SJSA1 (cell line): ENCODE measurements around the gene ZNF598. TPM values are rescaled to one million over a fixed set of nuclear protein-coding genes. Genes with fewer than 3 reads are reported as not detected.

Source experiments
- DNase-seq, 2 experiments: peaks; one replicate each; pipeline ENCODE4 v3.0.0-alpha.2; 2015 to 2020; ENCODE audit warnings: low spot score in 2 of 2, low read depth in 1 of 2
- H3K27ac ChIP-seq: fragments of 250-450 bp; sonication (Bioruptor Pico); 2 replicates; pipeline ENCODE4 v1.5.1; 2020; ENCODE audit warnings: mild to moderate bottlenecking, moderate library complexity
- H3K27me3 ChIP-seq: fragments of 250-450 bp; sonication (Bioruptor Pico); replicated peaks from 2 replicates; pipeline ENCODE4 v1.5.1; 2020; ENCODE audit warnings: mild to moderate bottlenecking, moderate library complexity
- H3K36me3 ChIP-seq: fragments of 250-450 bp; sonication (Bioruptor Pico); 2 replicates; pipeline ENCODE4 v1.5.1; 2020; ENCODE audit warnings: mild to moderate bottlenecking
- H3K4me1 ChIP-seq: fragments of 250-450 bp; sonication (Bioruptor Pico); replicated peaks from 2 replicates; pipeline ENCODE4 v1.6.1; 2021; ENCODE audit warnings: mild to moderate bottlenecking
- H3K4me3 ChIP-seq: fragments of 250-450 bp; sonication (Bioruptor Pico); 2 replicates; pipeline ENCODE4 v1.5.1; 2020; ENCODE audit warnings: mild to moderate bottlenecking
- H3K9me3 ChIP-seq: fragments of 250-450 bp; sonication (Bioruptor Pico); replicated peaks from 2 replicates; pipeline ENCODE4 v1.5.1; 2020; ENCODE audit warnings: mild to moderate bottlenecking
- total RNA-seq: library from RNA; depleted of rRNA; stranded (reverse); fragments of >200 nt; shearing (Covaris generic); gene quantifications from 2 replicates; pipeline ENCODE4 v1.2.3, GENCODE V29; 2014; rRNA removed

The ZNF598 gene
- total RNA-seq: 13.5 and 20.4 TPM in 2 replicates

- H3K36me3 ChIP-seq: peaks cover 43% of the 10 kb centered on the region
- peak within 1 kb of the TSS; percentile 91 for H3K27ac ChIP-seq
- peaks cover 32% of the 10 kb centered on the region for H3K4me1 ChIP-seq
- peak within 1 kb of the TSS; percentile 100 for H3K4me3 ChIP-seq
- H3K27me3 ChIP-seq: no peaks in the 10 kb centered on the region
- H3K9me3 ChIP-seq: peaks cover 4% of the 10 kb centered on the region; the same call in 1 of the 2 replicates
- DNase-seq: peak; percentile 75 to 83
Measured at GRCh38 chr16:2009791-2010510, at the start of gene ZNF598. TSS of gene ZNF598 (minus strand) at chr16:2009821.

DNA sequence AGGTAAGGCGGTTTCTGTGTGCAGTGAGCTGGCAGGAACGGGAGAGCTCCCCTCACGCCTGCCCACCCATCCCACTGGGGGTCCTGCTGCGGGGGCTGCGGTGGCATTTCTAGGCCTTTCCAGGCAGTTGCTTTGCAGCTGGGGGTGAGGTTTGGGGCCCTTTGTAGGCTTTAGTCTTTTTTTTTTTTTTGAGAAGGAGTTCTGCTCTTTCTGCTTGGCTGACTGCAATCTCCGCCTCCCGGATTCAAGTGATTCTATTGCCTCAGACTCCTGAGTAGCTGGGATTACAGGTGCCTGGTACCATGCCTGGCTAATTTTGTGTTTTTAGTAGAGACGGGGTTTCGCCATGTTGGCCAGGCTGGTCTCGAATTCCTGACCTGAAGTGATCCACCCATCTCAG, 49.3 kb upstream of the ZNF598 start:
- no peak overlapping the region for H3K4me3 ChIP-seq

DNA sequence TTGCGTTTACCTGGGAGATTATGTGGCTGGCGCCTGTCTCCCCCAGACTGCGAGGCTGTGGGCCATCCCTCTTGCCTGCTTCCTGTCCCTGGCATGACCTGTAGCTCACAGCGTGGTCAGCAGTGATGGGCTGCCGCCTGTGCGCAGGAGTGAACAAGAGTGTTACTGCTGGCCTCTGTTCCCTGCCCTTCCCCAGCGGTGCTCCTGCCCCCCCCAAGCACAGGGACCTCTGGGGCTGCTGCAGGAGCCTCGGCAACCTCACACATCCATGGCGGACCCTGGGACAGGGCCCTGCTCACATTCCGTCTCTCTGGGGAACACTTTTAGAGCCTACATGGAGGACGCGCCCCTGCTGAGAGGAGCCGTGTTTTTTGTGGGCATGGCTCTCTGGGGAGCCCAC, 48.8 kb upstream of the ZNF598 start:
- H3K9me3 ChIP-seq: no peaks in the 10 kb centered on the region
- H3K27ac ChIP-seq: no peak overlapping the region
- no peak for DNase-seq
- no peak overlapping the region for H3K4me3 ChIP-seq
- no peaks in the 10 kb centered on the region for H3K27me3 ChIP-seq
- no peaks in the 10 kb centered on the region for H3K4me1 ChIP-seq
- H3K36me3 ChIP-seq: peaks cover 73% of the 10 kb centered on the region

More for the DNA sequence above, 49.3 kb upstream of the ZNF598 start:
- Histone ChIP-seq H3K36me3 (peaks cover 73% of the 10 kb centered on the region), H3K9me3 (no peaks in the 10 kb centered on the region), H3K4me1 (no peaks in the 10 kb centered on the region), H3K27me3 (no peaks in the 10 kb centered on the region), H3K27ac (no peak overlapping the region)
- no peak for DNase-seq

DNA sequence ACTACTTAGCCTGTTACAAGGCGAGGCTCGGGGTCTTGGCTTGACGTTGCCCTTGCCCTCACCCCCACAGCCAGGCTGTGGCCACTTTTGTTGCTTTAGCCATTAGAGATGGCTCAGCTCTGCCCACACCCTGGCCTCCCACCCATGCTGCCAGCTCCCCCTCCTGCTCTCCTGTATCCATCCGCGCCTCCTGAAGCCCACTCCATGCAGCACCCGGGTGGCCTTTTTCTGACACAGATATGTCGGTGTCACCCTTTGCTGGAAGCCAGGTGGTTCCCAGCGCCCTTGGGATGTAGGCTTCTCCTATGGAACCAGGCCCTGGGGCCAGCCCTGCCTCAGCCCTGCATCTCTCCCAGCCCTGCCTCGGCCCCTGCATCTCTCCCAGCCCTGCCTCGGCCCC, 47.8 kb upstream of the ZNF598 start:
- Histone ChIP-seq H3K4me3 (no peak overlapping the region), H3K4me1 (no peaks in the 10 kb centered on the region), H3K9me3 (no peaks in the 10 kb centered on the region), H3K27ac (no peak overlapping the region), H3K36me3 (peaks cover 73% of the 10 kb centered on the region), H3K27me3 (no peaks in the 10 kb centered on the region)
- DNase-seq: no peak

GRCh38 chr16:2056681-2057407, 47.2 kb upstream of the ZNF598 start:
- H3K4me3 ChIP-seq: no peak overlapping the region
- no peaks in the 10 kb centered on the region for H3K27me3 ChIP-seq
- no peak overlapping the region for H3K27ac ChIP-seq
- H3K4me1 ChIP-seq: no peaks in the 10 kb centered on the region
- peaks cover 73% of the 10 kb centered on the region for H3K36me3 ChIP-seq
- no peak for DNase-seq
- H3K9me3 ChIP-seq: no peaks in the 10 kb centered on the region

GRCh38 chr16:2056077-2056476, 46.5 kb upstream of the ZNF598 start:
- no peak for DNase-seq
- Histone ChIP-seq H3K36me3 (peaks cover 74% of the 10 kb centered on the region), H3K27me3 (no peaks in the 10 kb centered on the region)

DNA sequence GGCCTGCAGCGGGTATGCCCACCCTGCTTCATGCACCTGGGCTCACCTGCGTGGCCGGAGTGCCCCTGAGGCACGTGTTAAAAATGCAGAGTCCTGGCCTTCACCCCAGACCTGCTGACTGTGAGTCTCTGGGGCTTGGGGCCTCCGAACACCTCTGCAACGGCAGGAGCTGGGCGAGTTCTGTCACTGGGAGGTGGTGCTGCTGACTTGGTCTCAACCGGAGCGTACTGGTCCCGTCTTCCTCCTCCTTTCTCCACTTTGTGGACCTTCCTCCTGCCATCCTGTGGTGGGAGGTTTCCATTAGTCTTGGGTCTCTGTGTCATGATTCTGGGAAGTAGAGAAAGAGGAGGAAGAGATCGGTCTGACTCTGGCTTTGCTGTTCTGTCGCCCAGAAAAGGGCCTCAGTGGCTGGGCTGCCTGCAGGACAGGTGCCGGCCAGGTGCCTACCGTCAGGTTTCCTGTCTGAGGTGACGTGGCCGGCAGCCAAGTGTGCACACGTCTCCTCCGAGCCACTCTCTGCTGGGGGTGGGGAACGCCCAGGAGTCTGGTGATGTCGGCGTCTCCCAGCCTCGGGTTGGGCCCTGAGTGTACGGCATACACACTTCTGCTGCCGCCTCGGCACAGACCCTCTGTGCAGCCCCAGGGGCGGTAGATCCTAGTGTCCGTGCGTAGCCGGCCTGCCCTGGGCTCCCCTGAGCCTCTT, 45.1 kb upstream of the ZNF598 start:
- H3K4me1 ChIP-seq: no peaks in the 10 kb centered on the region
- no peaks in the 10 kb centered on the region for H3K27me3 ChIP-seq
- H3K27ac ChIP-seq: no peak overlapping the region
- no peak overlapping the region for H3K4me3 ChIP-seq
- H3K36me3 ChIP-seq: peaks cover 70% of the 10 kb centered on the region
- no peak for DNase-seq
- no peaks in the 10 kb centered on the region for H3K9me3 ChIP-seq

More at GRCh38 chr16:2056077-2056476, 46.5 kb upstream of the ZNF598 start:
- Histone ChIP-seq H3K27ac (no peak overlapping the region), H3K9me3 (no peaks in the 10 kb centered on the region), H3K4me1 (no peaks in the 10 kb centered on the region), H3K4me3 (no peak overlapping the region)

GRCh38 chr16:2053897-2054296, 44.3 kb upstream of the ZNF598 start:
- Histone ChIP-seq H3K4me1 (peaks cover 2% of the 10 kb centered on the region; the same call in 1 of the 2 replicates), H3K27me3 (no peaks in the 10 kb centered on the region), H3K36me3 (peaks cover 75% of the 10 kb centered on the region), H3K27ac (no peak overlapping the region), H3K4me3 (no peak overlapping the region), H3K9me3 (no peaks in the 10 kb centered on the region)
- DNase-seq: no peak

DNA sequence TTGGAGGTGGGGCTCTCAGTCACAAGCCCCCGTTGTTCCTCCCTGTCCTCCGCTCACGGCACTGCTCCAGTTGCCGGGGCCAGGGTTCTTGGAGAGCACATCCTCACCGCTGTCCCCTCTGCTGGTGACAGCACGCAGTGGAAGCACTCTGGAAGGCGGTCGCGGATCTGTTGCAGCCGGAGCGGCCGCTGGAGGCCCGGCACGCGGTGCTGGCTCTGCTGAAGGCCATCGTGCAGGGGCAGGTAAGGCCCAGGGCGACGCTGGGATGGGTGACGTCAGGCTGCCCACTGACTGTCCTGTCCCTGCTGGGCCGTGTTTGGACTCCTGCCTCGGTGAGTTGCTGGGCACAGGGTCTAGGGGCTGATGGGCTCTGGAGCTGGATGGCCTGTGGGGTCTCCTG, 43.6 kb upstream of the ZNF598 start:
- Histone ChIP-seq H3K36me3 (peaks cover 70% of the 10 kb centered on the region), H3K4me1 (peaks cover 8% of the 10 kb centered on the region), H3K9me3 (no peaks in the 10 kb centered on the region), H3K27ac (no peak overlapping the region), H3K4me3 (no peak overlapping the region), H3K27me3 (no peaks in the 10 kb centered on the region)
- DNase-seq: no peak

DNA sequence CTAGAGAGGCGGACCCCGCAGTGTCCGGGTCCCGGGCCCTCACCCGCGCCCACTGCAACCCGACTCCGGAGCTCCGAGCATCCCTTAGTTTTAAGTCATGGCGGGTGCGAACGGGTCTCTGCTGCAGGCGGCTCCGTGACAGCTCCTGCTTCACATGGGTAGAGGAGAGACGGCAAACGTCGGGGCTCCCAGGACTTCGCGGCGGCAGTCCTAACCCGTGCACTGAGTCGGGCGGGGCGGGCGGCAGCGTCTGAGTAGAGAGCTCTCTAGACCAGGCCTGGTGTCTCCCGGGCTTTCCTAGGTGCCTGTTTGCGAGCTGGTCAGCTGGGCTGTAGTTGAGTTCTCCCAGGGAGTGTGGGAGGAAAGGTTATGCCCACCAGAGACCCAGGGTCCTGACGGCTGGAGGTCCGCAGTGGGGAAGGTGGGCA, 38.5 kb upstream of the ZNF598 start:
- H3K27me3 ChIP-seq: no peaks in the 10 kb centered on the region
- peak overlapping the region; percentile 92 for H3K4me3 ChIP-seq
- H3K4me1 ChIP-seq: peaks cover 25% of the 10 kb centered on the region
- peaks cover 46% of the 10 kb centered on the region for H3K36me3 ChIP-seq
- H3K27ac ChIP-seq: no peak overlapping the region
- no peaks in the 10 kb centered on the region for H3K9me3 ChIP-seq
- peak in 1 of 2 experiments; percentile 8 for DNase-seq

GRCh38 chr16:2047330-2048115, 37.9 kb upstream of the ZNF598 start, which contains the start of the genes NTHL1 and TSC2:
TSS of gene NTHL1 (minus strand) at chr16:2047834. CDS start at chr16:2047823, 11 bp downstream.
TSS of gene TSC2 (plus strand) at chr16:2047985. CDS start at chr16:2048616, 631 bp downstream.
- DNase-seq: peak; percentile 92 to 97
- H3K4me1 ChIP-seq: peaks cover 25% of the 10 kb centered on the region
- H3K36me3 ChIP-seq: peaks cover 40% of the 10 kb centered on the region
- no peak within 1 kb of the TSS for H3K27ac ChIP-seq
- H3K9me3 ChIP-seq: no peaks in the 10 kb centered on the region
- no peaks in the 10 kb centered on the region for H3K27me3 ChIP-seq
- peak within 1 kb of the TSS; percentile 92 for H3K4me3 ChIP-seq

DNA sequence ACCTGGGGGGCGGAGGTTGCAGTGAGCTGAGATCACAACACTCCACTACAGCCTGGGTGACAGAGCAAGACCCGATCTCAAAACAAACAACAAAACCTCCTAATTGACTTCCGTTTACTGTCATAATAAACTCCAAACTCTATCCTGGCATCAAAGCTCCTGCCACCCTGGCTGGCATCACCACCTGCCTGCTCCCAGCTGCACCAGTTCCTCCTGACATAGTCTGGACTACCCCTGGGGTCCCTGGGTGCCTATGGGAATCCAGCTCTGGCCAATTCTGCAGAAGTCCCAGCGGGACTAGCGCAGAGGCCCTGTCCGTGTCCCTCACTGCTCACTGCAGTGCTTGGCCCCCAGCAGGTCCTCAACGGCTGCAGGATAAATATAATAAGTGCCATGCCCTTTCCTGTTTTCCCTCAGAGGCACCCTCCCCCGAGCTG, 37.3 kb upstream of the ZNF598 start:
- peaks cover 35% of the 10 kb centered on the region for H3K36me3 ChIP-seq
- H3K4me1 ChIP-seq: peaks cover 28% of the 10 kb centered on the region
- H3K9me3 ChIP-seq: no peaks in the 10 kb centered on the region
- no peak for DNase-seq
- no peak overlapping the region for H3K27ac ChIP-seq
- H3K27me3 ChIP-seq: no peaks in the 10 kb centered on the region
- peak overlapping the region; percentile 92 for H3K4me3 ChIP-seq
